Activated naive CD4-positive, alpha-beta T cell (primary cell): ENCODE data around the gene ETV2.
A peak's percentile ranks its signal among the peaks of the same experiment; 100 is the strongest.
"Not testable (repeated sequence)": the region's sequence is repeated elsewhere in the genome, so short reads cannot be mapped to it uniquely, and the experiment has no call there.

ENCODE experiments used
- DNase-seq, 4 experiments: peaks; one replicate each; lab custom pipeline; 2025; lab: John Stamatoyannopoulos, UW

Gene ETV2

GRCh38 chr19:35641515-35642151 is at the start of gene ETV2:
Gene ETV2 (plus strand): TSS chr19:35641745. CDS start chr19:35642461, 716 bp downstream.
- DNase-seq: no peak

- no peak for DNase-seq
Measured at GRCh38 chr19:35592226-35592625, 49.3 kb upstream of the ETV2 start.

GRCh38 chr19:35595026-35595425 is 46.5 kb upstream of the ETV2 start:
- not testable (repeated sequence) for DNase-seq

GRCh38 chr19:35595928-35596327 is 45.6 kb upstream of the ETV2 start:
- DNase-seq: no peak

- no peak for DNase-seq
Measured at GRCh38 chr19:35596366-35596999, 45.1 kb upstream of the ETV2 start.

GRCh38 chr19:35601971-35602370 is 39.6 kb upstream of the ETV2 start:
- DNase-seq: no peak

- not testable (repeated sequence) for DNase-seq
Measured at GRCh38 chr19:35604436-35604835, 37.1 kb upstream of the ETV2 start.

GRCh38 chr19:35607170-35607569 is 34.4 kb upstream of the ETV2 start:
- DNase-seq: not testable (repeated sequence)

- no peak for DNase-seq
Measured at GRCh38 chr19:35607661-35608060, 33.9 kb upstream of the ETV2 start.

GRCh38 chr19:35608251-35608650 is 33.3 kb upstream of the ETV2 start:
- DNase-seq: no peak

- peak in 1 of 4 experiments; percentile 6 for DNase-seq
Measured at GRCh38 chr19:35609851-35610353, 31.6 kb upstream of the ETV2 start.

- DNase-seq: no peak
Measured at GRCh38 chr19:35612224-35612558, 29.4 kb upstream of the ETV2 start.

- DNase-seq: peak; percentile 89 to 95 (median 93)
Measured at GRCh38 chr19:35612559-35613321, 28.8 kb upstream of the ETV2 start, which contains the start of gene HAUS5. Gene HAUS5 (plus strand): TSS chr19:35612735. CDS start chr19:35612795, 60 bp downstream.

- DNase-seq: no peak
Measured at GRCh38 chr19:35613574-35613973, 28.0 kb upstream of the ETV2 start.

- no peak for DNase-seq
Measured at GRCh38 chr19:35615036-35615435, 26.5 kb upstream of the ETV2 start.

- DNase-seq: no peak
Measured at GRCh38 chr19:35618857-35619256, 22.7 kb upstream of the ETV2 start.

GRCh38 chr19:35619290-35619923 is 22.1 kb upstream of the ETV2 start:
- DNase-seq: no peak

- no peak for DNase-seq
Measured at GRCh38 chr19:35620001-35620400, 21.5 kb upstream of the ETV2 start.

GRCh38 chr19:35621708-35622107 is 19.8 kb upstream of the ETV2 start:
- no peak for DNase-seq

GRCh38 chr19:35622750-35623149 is 18.8 kb upstream of the ETV2 start:
- no peak for DNase-seq

- no peak for DNase-seq
Measured at GRCh38 chr19:35623327-35624010, 18.1 kb upstream of the ETV2 start.

- no peak for DNase-seq
Measured at GRCh38 chr19:35628264-35628564, 13.3 kb upstream of the ETV2 start.
